WTC11 (cell line): Measurements from ENCODE around the gene TGM2. TPM values are rescaled to one million over a fixed set of nuclear protein-coding genes. Genes with fewer than 3 reads are reported as not detected.

Experiments used
- ATAC-seq: fragments of 200-7000 bp; cut with Tn5 transposase; 2 replicates; pipeline ENCODE4 v1.10.0; 2021; ENCODE audit warnings: mild to moderate bottlenecking, moderate library complexity
- CTCF ChIA-PET: fragments of 300-600 bp; sonication (Branson Sonifier 250); formaldehyde crosslinking; loops from one replicate; lab custom pipeline; 2021; ENCODE audit warnings: antibody characterized with exemption; lab: Charles Lee
- POLR2A ChIA-PET: fragments of 350-600 bp; sonication (Branson Sonifier 250); formaldehyde crosslinking; loops from one replicate; lab custom pipeline; 2021; ENCODE audit warnings: antibody characterized with exemption; lab: Charles Lee
- DNase-seq: peaks from one replicate; pipeline ENCODE4 v3.0.0; 2021; ENCODE audit warnings: low spot score
- H3K27ac Mint-ChIP-seq: 2 replicates; pipeline ENCODE4 v1.8.0; 2021; ENCODE audit warnings: mixed read lengths
- H3K27me3 Mint-ChIP-seq: 2 replicates; pipeline ENCODE4 v1.8.0; 2021; ENCODE audit warnings: low read depth, mild to moderate bottlenecking, moderate library complexity, mixed read lengths
- H3K36me3 Mint-ChIP-seq: 2 replicates; pipeline ENCODE4 v1.8.0; 2021; ENCODE audit warnings: mixed read lengths
- H3K4me1 Mint-ChIP-seq: 2 replicates; pipeline ENCODE4 v1.8.0; 2022; ENCODE audit warnings: mixed read lengths
- H3K4me3 Mint-ChIP-seq: 2 replicates; pipeline ENCODE4 v1.8.0; 2021; ENCODE audit warnings: mild to moderate bottlenecking, moderate library complexity, mixed read lengths
- H3K9me3 Mint-ChIP-seq: 2 replicates; pipeline ENCODE4 v1.8.0; 2021; ENCODE audit warnings: mixed read lengths
- CBFB ChIP-seq: sonication (generic); formaldehyde crosslinking; IDR thresholded peaks from 2 replicates; pipeline ENCODE4 v1.8.1; 2022; ENCODE audit warnings: mild to moderate bottlenecking, low read depth, missing genetic modification reagents
- CREM ChIP-seq: sonication (generic); formaldehyde crosslinking; IDR thresholded peaks from 2 replicates; pipeline ENCODE4 v1.8.1; 2022; ENCODE audit warnings: mild to moderate bottlenecking, missing genetic modification reagents, moderate library complexity
- FOXP1 ChIP-seq: sonication (generic); formaldehyde crosslinking; IDR thresholded peaks from 2 replicates; pipeline ENCODE4 v1.8.0; 2022; ENCODE audit warnings: missing genetic modification reagents, mild to moderate bottlenecking, moderate library complexity, borderline replicate concordance
- HMGA2 ChIP-seq: fragments of 250-450 bp; sonication (Bioruptor Pico); IDR thresholded peaks from 2 replicates; pipeline ENCODE4 v1.4.0; 2021; ENCODE audit warnings: mild to moderate bottlenecking, moderate library complexity
- KAT7 ChIP-seq: sonication (generic); formaldehyde crosslinking; IDR thresholded peaks from 2 replicates; pipeline ENCODE4 v1.8.1; 2023; ENCODE audit warnings: missing genetic modification reagents, mild to moderate bottlenecking, borderline replicate concordance
- NFATC4 ChIP-seq: fragments of 250-450 bp; sonication (Bioruptor Pico); IDR thresholded peaks from 2 replicates; pipeline ENCODE4 v1.9.0; 2021; ENCODE audit warnings: mild to moderate bottlenecking
- NFE2L1 ChIP-seq: sonication (generic); formaldehyde crosslinking; IDR thresholded peaks from 2 replicates; pipeline ENCODE4 v1.8.1; 2023; ENCODE audit warnings: missing genetic modification reagents
- NR1H2 ChIP-seq: sonication (generic); formaldehyde crosslinking; IDR thresholded peaks from 2 replicates; pipeline ENCODE4 v1.9.0; 2021; ENCODE audit warnings: mild to moderate bottlenecking, moderate library complexity, missing genetic modification reagents
- RORB ChIP-seq: fragments of 250-450 bp; sonication (Bioruptor Pico); IDR thresholded peaks from 2 replicates; pipeline ENCODE4 v1.9.0; 2021; ENCODE audit warnings: mild to moderate bottlenecking
- SMAD3 ChIP-seq: sonication (generic); formaldehyde crosslinking; IDR thresholded peaks from 2 replicates; pipeline ENCODE4 v1.8.0; 2022; ENCODE audit warnings: missing genetic modification reagents, mild to moderate bottlenecking, borderline replicate concordance
- SOX15 ChIP-seq: fragments of 250-450 bp; sonication (Bioruptor Pico); IDR thresholded peaks from 2 replicates; pipeline ENCODE4 v1.9.0; 2021; ENCODE audit warnings: mild to moderate bottlenecking
- TEAD4 ChIP-seq: sonication (generic); formaldehyde crosslinking; IDR thresholded peaks from 2 replicates; pipeline ENCODE4 v1.8.0; 2022; ENCODE audit warnings: mild to moderate bottlenecking, missing genetic modification reagents
- ZNF121 ChIP-seq: sonication (generic); formaldehyde crosslinking; IDR thresholded peaks from 2 replicates; pipeline ENCODE4 v1.8.0; 2023; ENCODE audit warnings: missing genetic modification reagents
- ZNF317 ChIP-seq: sonication (generic); formaldehyde crosslinking; IDR thresholded peaks from 2 replicates; pipeline ENCODE4 v1.8.1; 2023; ENCODE audit warnings: low read depth, mild to moderate bottlenecking, moderate library complexity, missing genetic modification reagents, borderline replicate concordance
- total RNA-seq: library from RNA; stranded (reverse); gene quantifications from 3 replicates; pipeline ENCODE4 v1.2.3, GENCODE V29; 2021
- TF ChIP-seq, protein P1 (sequence below): sonication (generic); formaldehyde crosslinking; IDR thresholded peaks from 2 replicates; pipeline ENCODE4 v1.8.1; 2022; ENCODE audit warnings: mild to moderate bottlenecking, missing genetic modification reagents, moderate library complexity, borderline replicate concordance
- TF ChIP-seq, protein P2 (sequence below): sonication (generic); formaldehyde crosslinking; IDR thresholded peaks from 2 replicates; pipeline ENCODE4 v1.8.0; 2023; ENCODE audit warnings: missing genetic modification reagents, mild to moderate bottlenecking, borderline replicate concordance
- TF ChIP-seq, protein P3 (sequence below): sonication (generic); formaldehyde crosslinking; IDR thresholded peaks from 2 replicates; pipeline ENCODE4 v1.8.1; 2022; ENCODE audit warnings: missing genetic modification reagents, borderline replicate concordance

Gene TGM2
- total RNA-seq, 1 experiment from 2014 or later: 1.5 TPM

DNA sequence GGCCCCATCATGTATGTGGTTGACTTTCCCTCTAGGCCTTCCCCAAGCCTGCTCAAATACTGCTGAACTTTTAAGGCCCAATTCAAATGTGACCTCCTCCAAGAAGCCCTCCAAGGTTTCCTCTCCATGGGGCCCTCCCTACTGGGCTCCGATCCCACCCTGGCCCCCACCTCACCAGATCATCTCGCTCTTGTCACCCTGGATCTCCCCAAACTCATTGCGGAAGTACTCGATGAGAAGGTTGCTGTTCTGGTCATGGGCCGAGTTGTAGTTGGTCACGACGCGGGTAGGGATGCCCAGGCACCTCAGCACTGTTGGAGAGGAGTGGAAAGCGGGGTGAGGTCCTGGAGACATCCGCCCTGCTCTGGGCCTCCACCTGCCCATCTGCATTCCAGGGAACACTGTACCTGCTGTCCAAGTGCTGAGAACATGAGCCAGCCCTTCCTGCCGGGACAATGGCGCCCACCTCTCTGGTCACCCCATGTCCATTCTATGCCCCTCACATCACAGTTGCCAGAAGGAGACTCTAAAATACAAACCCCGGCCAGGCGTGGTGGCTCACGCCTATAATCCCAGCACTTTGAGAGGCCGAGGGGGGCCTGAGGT is 23.1 kb downstream of the TGM2 start (continued):
- TF ChIP-seq ZNF121 (CRISPR knock-in tag): no peak
- TF ChIP-seq NFE2L1 (CRISPR knock-in tag): no peak
- TF ChIP-seq RORB (CRISPR knock-in tag): no peak
- no peak for TF ChIP-seq TEAD4 (CRISPR knock-in tag)
- TF ChIP-seq, protein P1, sequence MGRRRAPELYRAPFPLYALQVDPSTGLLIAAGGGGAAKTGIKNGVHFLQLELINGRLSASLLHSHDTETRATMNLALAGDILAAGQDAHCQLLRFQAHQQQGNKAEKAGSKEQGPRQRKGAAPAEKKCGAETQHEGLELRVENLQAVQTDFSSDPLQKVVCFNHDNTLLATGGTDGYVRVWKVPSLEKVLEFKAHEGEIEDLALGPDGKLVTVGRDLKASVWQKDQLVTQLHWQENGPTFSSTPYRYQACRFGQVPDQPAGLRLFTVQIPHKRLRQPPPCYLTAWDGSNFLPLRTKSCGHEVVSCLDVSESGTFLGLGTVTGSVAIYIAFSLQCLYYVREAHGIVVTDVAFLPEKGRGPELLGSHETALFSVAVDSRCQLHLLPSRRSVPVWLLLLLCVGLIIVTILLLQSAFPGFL (CRISPR knock-in tag): no peak
- TF ChIP-seq HMGA2: no peak
- TF ChIP-seq ZNF317 (CRISPR knock-in tag): no peak
- no peak for TF ChIP-seq CREM (CRISPR knock-in tag)
- TF ChIP-seq NR1H2 (CRISPR knock-in tag): no peak
- no peak for TF ChIP-seq NFATC4
- TF ChIP-seq FOXP1 (CRISPR knock-in tag): no peak

DNA sequence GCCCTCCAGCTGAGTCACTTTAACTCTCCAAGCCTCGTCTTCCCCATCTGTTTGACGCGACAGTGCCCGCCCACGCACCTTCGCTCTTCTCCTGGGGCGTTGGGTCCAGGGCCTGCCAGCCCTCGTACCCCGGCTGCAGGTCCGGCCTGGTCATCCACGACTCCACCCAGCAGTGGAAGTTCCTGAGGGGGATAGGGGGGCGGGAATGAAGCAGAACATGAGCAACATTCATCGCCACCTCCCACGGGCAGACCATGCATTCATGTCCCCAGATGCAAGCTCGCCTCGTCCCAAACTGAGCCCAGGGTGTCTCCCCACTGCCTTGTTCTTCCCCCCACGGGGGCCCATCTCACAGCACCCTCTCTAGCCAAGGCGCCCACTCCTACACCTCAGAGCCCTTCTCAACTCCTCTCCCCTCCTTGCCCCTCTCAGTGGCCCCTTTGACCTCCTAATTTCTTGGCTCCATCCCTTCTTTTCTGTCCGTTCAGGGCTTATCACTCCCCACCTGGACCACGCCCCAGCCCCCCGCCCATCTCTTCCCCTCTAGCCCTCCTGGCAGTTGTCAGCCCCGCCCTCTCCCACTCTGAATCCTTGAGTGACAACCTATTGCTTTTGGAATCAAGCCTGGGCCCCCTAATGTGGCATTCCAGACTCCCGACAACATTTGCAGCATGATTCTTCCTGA is 23.7 kb downstream of the TGM2 start:
- ChIA-PET CTCF (interaction anchor here (1.9 kb wide), 1 partner anchor 84 kb away, joined by 6 read pairs; no protein-coding TSS in a partner anchor), POLR2A (no interaction called here)
- DNase-seq (no peak), ATAC-seq (no peak)
- H3K9me3 Mint-ChIP-seq: no peaks in the 10 kb centered on the region
- TF ChIP-seq CBFB (CRISPR knock-in tag) (no peak), KAT7 (CRISPR knock-in tag) (no peak), SOX15 (CRISPR knock-in tag) (no peak), SMAD3 (CRISPR knock-in tag) (no peak)
- TF ChIP-seq, protein P2, sequence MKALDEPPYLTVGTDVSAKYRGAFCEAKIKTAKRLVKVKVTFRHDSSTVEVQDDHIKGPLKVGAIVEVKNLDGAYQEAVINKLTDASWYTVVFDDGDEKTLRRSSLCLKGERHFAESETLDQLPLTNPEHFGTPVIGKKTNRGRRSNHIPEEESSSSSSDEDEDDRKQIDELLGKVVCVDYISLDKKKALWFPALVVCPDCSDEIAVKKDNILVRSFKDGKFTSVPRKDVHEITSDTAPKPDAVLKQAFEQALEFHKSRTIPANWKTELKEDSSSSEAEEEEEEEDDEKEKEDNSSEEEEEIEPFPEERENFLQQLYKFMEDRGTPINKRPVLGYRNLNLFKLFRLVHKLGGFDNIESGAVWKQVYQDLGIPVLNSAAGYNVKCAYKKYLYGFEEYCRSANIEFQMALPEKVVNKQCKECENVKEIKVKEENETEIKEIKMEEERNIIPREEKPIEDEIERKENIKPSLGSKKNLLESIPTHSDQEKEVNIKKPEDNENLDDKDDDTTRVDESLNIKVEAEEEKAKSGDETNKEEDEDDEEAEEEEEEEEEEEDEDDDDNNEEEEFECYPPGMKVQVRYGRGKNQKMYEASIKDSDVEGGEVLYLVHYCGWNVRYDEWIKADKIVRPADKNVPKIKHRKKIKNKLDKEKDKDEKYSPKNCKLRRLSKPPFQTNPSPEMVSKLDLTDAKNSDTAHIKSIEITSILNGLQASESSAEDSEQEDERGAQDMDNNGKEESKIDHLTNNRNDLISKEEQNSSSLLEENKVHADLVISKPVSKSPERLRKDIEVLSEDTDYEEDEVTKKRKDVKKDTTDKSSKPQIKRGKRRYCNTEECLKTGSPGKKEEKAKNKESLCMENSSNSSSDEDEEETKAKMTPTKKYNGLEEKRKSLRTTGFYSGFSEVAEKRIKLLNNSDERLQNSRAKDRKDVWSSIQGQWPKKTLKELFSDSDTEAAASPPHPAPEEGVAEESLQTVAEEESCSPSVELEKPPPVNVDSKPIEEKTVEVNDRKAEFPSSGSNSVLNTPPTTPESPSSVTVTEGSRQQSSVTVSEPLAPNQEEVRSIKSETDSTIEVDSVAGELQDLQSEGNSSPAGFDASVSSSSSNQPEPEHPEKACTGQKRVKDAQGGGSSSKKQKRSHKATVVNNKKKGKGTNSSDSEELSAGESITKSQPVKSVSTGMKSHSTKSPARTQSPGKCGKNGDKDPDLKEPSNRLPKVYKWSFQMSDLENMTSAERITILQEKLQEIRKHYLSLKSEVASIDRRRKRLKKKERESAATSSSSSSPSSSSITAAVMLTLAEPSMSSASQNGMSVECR (CRISPR knock-in tag): no peak
- TF ChIP-seq, protein P3, sequence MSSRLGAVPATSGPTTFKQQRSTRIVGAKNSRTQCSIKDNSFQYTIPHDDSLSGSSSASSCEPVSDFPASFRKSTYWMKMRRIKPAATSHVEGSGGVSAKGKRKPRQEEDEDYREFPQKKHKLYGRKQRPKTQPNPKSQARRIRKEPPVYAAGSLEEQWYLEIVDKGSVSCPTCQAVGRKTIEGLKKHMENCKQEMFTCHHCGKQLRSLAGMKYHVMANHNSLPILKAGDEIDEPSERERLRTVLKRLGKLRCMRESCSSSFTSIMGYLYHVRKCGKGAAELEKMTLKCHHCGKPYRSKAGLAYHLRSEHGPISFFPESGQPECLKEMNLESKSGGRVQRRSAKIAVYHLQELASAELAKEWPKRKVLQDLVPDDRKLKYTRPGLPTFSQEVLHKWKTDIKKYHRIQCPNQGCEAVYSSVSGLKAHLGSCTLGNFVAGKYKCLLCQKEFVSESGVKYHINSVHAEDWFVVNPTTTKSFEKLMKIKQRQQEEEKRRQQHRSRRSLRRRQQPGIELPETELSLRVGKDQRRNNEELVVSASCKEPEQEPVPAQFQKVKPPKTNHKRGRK (CRISPR knock-in tag): no peak
- H3K27ac Mint-ChIP-seq: no peak overlapping the region
- no peak overlapping the region for H3K4me3 Mint-ChIP-seq
- no peaks in the 10 kb centered on the region for H3K27me3 Mint-ChIP-seq
- peaks cover 43% of the 10 kb centered on the region for H3K4me1 Mint-ChIP-seq
- H3K36me3 Mint-ChIP-seq: no peaks in the 10 kb centered on the region
